ENCODE results near the gene ULK3.
A peak's percentile ranks its signal among the peaks of the same experiment; 100 is the strongest.

ULK3 gene

GRCh38 chr15:74889883-74890664, 47.1 kb upstream of the ULK3 start, which contains the start of gene MPI (continued):
- TF ChIP-seq PRDM10 (tag by site-specific recombination; IDR thresholded peaks at IDR 0.05) (peak; percentile 73), ZNF202 (tag by site-specific recombination; IDR thresholded peaks at IDR 0.05; ENCODE audit: borderline replicate concordance) (no peak), ZNF362 (tag by site-specific recombination; IDR thresholded peaks at IDR 0.05) (no peak), ZNF211 (tag by site-specific recombination; IDR thresholded peaks at IDR 0.05; ENCODE audit: low read depth) (no peak), ZNF23 (tag by site-specific recombination; IDR thresholded peaks at IDR 0.05; ENCODE audit: borderline replicate concordance) (no peak), ZSCAN30 (tag by site-specific recombination; IDR thresholded peaks at IDR 0.05) (peak; percentile 62; the same call in 1 of the 2 replicates), ZNF223 (tag by site-specific recombination; IDR thresholded peaks at IDR 0.05) (no peak), ZNF404 (tag by site-specific recombination; IDR thresholded peaks at IDR 0.05) (no peak), ZNF19 (tag by site-specific recombination; IDR thresholded peaks at IDR 0.05; ENCODE audit: low read depth) (no peak), ZNF112 (tag by site-specific recombination; IDR thresholded peaks at IDR 0.05) (no peak), SP3 (tag by site-specific recombination; IDR thresholded peaks at IDR 0.05) (peak; percentile 91), PRDM4 (tag by site-specific recombination; IDR thresholded peaks at IDR 0.05) (0 out of 2 replicates have a peak, but pooled peaks have one; percentile 25), ZNF175 (tag by site-specific recombination; IDR thresholded peaks at IDR 0.05) (no peak), ZNF354C (tag by site-specific recombination; IDR thresholded peaks at IDR 0.05; ENCODE audit: borderline replicate concordance, low read depth) (no peak), AEBP2 (tag by site-specific recombination; IDR thresholded peaks at IDR 0.05; ENCODE audit: borderline replicate concordance) (no peak), ZNF184 (tag by site-specific recombination; IDR thresholded peaks at IDR 0.05) (no peak), ZNF10 (tag by site-specific recombination; IDR thresholded peaks at IDR 0.05) (peak; percentile 56; the same call in 1 of the 2 replicates), ZNF155 (tag by site-specific recombination; IDR thresholded peaks at IDR 0.05) (no peak), FEZF1 (tag by site-specific recombination; IDR thresholded peaks at IDR 0.05) (0 out of 2 replicates have a peak, but pooled peaks have one; percentile 1), ZNF157 (tag by site-specific recombination; IDR thresholded peaks at IDR 0.05) (no peak), ZSCAN5A (tag by site-specific recombination; IDR thresholded peaks at IDR 0.05) (peak; percentile 80; the same call in 1 of the 2 replicates), ZNF645 (tag by site-specific recombination; IDR thresholded peaks at IDR 0.05) (0 out of 2 replicates have a peak, but pooled peaks have one; percentile 54), KLF17 (tag by site-specific recombination; IDR thresholded peaks at IDR 0.05) (peak; percentile 93), ZNF48 (tag by site-specific recombination; IDR thresholded peaks at IDR 0.05) (no peak), OSR2 (tag by site-specific recombination; IDR thresholded peaks at IDR 0.05) (no peak), ZFP37 (tag by site-specific recombination; IDR thresholded peaks at IDR 0.05) (peak; percentile 97)
